GM19463 (cell line): Measurements from ENCODE around the gene CD1E.
"Not testable (repeated sequence)": the region's sequence is repeated elsewhere in the genome, so short reads cannot be mapped to it uniquely, and the experiment has no call there.

Source experiments
- ATAC-seq: cut with Tn5 transposase; IDR thresholded peaks from one replicate; pipeline ENCODE4 v1.9.1; 2021; ENCODE audit warnings: mild to moderate bottlenecking, moderate library complexity; ENCODE audit not compliant: unreplicated experiment

CD1E gene

DNA sequence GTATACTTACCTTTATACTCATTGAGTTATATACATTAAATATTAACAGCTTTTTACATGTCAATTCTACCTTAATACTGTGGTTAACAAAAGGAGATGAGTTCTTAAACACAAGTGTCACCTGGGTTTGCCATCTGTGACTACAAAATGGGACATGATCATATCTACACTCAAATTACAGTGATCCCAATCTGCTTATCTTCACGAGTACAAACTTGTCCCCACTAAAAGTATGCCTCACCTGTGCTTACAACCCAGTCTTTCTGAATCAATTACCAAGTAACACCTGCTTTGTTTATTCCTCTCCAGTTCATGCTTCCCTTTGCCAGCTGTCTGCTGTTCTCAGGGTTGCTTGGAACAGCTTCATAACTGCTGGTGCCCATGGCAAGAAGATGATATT is 8.8 kb downstream of the CD1E start:
- ATAC-seq, result no peak

DNA sequence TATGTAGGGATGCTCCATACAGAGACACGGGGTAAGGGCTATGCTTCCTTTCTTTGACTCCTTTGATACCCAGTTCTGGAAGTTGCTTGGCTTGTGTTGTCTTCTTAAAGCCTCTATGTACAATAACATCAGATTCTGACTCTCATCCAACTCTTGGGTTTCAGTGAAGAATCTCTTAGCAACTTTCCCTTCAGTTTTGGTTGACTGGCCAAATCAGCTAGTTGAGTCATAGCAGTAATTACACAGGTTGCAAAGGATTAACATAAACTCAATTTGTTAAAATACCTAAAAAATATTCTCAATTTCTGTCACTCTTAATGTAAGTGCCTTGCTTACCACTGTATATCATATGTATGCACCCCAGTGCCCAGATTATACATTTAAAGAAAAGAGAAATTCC is 9.2 kb downstream of the CD1E start:
- ATAC-seq, result no peak

DNA sequence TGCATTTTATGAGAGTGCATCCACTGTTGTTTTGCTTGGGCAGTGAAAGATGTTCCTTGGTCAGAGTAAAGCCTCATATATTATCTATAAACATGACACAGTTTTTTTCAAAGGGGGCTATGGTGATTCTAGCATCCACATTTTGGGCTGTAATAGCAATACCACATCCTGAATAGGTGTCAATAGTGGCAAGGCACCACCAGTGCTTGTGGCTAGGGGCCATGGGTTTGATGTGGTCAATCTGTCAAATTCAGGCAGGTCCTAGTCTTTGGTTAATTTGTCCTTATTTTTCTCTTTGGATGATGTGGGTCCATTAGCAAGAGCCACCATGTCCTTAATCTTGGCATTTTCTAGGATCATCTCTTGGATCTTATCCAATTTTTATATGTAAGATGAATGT is 13.1 kb downstream of the CD1E start:
- ATAC-seq, result no peak

DNA sequence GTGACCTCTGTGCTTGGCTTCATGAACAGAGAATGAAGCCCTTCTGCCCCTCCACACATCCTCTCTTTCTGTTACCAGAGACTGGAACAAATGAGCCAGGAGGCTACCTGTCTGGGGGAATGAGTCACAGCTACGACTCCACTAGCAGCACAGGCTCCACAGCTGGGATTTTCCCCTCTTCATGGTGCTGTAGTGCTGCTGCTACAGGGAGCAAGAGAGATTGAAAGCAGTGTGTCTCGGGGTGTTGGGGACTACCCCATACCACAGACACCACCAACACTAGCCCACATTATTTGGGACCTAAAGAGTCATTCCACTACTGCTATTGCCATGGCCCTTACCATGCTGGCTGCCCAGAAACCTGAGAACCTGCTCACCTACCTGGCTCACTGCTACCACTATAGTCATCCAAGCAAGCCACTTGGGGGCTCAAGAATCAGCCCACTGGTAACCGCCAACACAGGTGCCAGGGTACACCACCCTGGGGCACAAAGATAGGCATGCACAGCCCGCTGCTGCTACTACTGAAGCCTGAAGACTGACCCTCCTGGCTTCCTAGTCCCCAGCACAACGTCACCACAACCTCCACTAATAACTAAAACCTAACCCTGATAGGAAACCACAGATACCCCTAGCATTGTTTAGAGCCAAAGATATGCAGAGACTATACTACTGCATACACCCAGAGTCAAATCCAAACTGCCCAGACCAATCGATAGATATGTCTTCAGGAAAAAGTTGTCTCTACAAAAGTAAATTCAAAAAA is 17.7 kb downstream of the CD1E start:
- ATAC-seq, result peak; percentile 96

DNA sequence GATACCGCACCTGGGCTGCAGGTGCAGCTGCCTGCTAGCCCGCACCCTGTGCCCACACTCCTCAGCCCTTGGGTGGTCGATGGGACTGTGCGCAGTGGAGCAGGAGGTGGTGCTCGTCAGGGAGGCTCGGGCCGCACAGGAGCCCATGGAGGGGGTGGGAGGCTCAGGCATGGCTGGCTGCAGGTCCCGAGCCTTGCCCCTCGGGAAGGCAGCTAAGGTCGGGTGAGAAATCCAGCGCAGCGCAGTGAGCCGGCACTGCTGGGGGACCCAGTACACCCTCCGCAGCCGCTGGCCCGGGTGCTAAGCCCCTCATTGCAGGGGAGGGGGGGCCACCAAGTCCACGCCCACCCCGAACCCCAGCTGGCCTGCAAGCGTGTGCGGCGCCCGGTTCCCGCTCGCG is 20.4 kb downstream of the CD1E start:
- not testable (repeated sequence) for ATAC-seq

DNA sequence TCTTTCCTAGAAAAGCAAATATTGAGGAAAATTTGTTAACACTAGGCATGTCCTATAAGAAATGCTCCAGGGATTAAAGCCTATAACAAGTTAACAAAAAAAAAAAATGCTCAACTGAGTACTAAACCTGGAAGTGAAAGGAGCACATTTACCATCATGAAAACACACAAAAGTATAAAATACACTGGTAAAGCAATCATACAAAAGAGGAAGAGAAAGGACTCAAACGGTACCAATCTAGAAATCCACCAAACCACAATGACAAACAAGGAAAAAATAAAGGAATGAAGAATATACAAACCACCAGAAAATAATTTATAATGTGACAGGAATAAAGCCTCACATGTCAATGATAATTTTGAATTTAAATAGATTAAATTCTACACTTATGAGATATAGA is 21.2 kb downstream of the CD1E start:
- no peak for ATAC-seq

DNA sequence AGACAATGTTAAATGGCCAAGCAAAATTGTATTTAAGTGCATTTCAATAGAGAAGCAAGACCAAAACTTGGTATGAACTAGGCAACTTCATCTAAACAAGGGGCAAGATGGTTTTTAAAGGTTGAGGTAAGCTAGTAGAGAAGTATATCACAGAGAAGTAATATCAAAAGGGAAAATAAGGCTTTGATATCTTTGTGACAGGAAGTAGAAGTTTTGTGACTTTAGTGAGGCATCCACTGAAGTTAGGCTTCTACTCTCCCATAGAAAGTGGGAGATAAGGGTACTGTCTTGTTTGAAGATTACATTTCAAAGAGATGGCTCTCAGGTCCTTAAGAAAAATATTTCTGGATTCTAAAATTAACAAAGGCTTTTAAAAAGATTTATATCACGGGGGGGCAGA is 36.6 kb downstream of the CD1E start:
- ATAC-seq, result no peak

DNA sequence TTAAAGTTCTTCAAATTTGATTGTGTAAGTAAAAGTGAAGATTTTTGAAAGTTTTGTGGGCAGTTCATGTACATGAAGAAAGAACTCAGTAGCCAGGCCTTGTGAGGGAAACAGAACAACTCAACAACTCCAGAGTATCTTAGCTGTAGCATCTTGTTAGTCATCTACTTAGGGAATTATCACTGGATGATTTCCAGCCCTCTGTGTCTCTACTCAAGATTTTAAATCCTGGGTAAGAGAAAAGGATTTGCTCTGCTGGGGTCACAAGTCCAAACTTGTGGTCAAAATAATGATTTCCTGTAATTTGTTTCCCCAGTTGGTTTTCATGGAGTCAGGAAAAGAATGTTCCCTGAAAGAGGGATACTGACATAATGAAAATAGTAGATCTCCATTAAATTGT is 37.4 kb downstream of the CD1E start:
- ATAC-seq, result no peak

DNA sequence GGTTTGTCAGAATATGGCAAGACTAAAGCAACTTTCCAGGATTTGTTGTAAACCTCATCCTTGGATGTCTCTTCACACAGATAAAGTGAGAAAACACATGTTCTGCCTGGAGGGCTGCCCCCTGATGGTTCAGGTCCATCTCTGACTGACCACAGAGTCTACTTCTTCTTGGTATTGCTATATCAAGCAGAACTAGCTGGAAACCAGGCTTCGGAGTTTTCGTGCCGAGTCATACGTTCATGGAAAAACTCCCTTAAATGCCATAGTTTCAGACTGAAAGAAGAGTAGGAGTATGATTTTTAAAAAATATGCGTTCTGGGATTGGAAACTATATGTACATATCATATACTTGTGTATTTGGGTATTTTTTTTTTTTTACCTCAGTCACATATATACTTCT is 39.8 kb downstream of the CD1E start:
- ATAC-seq, result no peak

DNA sequence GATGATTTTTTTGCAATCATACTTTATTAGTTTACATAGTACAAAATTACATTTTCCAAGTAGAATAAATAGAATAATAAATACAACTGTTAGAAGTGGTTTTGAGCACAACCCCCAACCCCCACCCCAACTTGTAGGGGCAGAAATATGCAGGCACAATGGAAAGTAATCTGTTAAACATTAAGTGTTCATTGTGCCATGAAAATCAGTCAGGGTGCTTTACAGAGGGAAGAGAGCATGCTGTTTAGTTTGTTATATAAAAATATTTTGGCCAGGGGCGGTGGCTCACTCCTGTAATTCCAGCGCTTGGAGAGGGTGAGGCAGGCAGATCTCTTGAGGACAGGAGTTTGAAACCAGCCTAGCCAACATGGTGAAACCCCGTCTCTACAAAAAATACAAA is 43.0 kb downstream of the CD1E start:
- no peak for ATAC-seq

DNA sequence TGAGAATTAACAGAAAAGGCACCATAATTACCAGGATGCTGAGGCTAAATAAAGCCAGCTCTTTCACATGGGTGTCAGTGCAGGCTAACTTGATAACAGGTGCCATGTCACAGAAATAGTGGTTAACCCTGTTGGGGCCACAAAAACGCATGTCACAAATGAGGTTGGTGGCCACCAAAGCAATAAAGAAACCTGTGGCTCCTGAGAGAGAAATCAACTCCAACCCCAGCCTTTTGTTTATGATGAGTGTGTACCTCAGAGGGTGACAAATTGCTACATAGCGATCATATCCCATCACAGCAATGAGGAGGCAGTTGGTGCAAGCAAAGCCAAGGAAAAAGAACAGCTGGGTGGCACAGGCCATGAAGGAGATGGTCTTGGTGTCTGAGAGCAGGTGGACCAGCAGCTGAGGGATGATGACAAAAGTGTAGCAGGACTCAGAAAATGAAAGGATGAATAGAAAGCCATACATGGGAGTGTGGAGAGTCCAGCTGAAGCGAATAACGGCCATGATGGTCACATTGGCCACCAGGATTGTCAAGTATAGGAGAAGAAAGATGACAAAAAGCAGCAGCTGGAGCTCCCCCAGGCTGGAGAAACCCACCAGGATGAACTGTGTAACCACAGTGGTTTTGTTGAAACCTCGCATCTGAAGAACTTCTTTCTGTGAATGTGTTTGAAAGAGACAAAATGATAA is 45.3 kb downstream of the CD1E start, which contains the start of gene OR10T2:
OR10T2 (minus strand) TSS at position 649 of the 697 bp plus-strand sequence; CDS start at position 649, 0 bp downstream.
- no peak for ATAC-seq

DNA sequence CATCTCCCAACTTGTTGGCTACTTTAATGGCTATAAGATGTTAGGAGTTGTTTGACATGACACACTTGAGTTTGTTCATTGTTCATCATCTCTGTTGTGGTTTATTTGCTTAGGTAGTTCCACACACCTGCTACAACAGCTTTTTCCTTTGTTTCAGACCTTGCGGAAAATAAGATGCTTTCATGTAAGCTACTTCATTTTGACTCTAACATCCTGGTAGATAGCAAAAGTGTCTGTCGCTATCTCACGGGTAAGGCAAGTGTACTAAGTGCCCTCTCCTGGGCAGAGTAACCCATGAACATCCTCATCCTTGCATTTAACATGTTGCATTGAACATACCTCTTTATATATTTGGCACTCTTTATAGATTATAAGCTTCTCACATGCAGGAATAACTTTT is 47.2 kb downstream of the CD1E start:
- no peak for ATAC-seq

DNA sequence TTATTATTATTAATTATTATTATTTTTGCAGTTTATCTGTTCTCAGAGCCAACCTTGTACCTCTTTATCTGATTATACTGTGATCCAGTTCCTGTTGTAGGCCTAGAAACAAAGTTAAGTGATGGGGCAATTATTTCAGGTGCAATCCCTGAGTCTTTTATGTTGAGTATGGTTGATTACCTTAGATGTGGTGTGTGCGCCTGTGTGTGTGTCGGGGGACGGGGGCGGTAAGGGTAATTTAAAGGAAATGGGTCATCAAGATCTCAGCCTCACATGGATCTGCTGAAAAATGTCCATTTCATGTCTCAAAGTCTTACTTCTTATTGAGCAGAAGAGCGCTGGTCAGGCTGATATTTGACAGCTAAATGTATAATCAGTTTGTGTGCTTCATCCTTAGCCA is 53.4 kb downstream of the CD1E start:
- ATAC-seq, result no peak
